HS-27A (cell line): ENCODE data around the gene LIMS1.

ENCODE experiments used
- DNase-seq: peaks from one replicate; pipeline ENCODE4 v3.0.0-alpha.2; 2012; ENCODE audit warnings: low read depth, missing footprints

LIMS1 gene

GRCh38 chr2:108615480-108616090 lies 81.3 kb downstream of the LIMS1 start:
- DNase-seq: no peak

- DNase-seq: no peak
These were observed 82.0 kb downstream of the LIMS1 start for GRCh38 chr2:108616318-108616717.

- DNase-seq: no peak
These were observed 82.5 kb downstream of the LIMS1 start for GRCh38 chr2:108616751-108617161.

GRCh38 chr2:108617617-108618016 lies 83.3 kb downstream of the LIMS1 start:
- DNase-seq: no peak

- DNase-seq: no peak
These were observed 85.8 kb downstream of the LIMS1 start for GRCh38 chr2:108619925-108620620.

GRCh38 chr2:108620656-108621055 lies 86.4 kb downstream of the LIMS1 start:
- DNase-seq: no peak

GRCh38 chr2:108621087-108621559 lies 86.9 kb downstream of the LIMS1 start:
- DNase-seq: no peak

- DNase-seq: no peak
These were observed 87.7 kb downstream of the LIMS1 start for GRCh38 chr2:108621687-108622681.

GRCh38 chr2:108623616-108624015 lies 89.3 kb downstream of the LIMS1 start:
- DNase-seq: no peak

- DNase-seq: no peak
These were observed 91.0 kb downstream of the LIMS1 start for GRCh38 chr2:108625186-108625827.

GRCh38 chr2:108625828-108626195 lies 91.5 kb downstream of the LIMS1 start:
- DNase-seq: no peak

- no peak for DNase-seq
These were observed 92.7 kb downstream of the LIMS1 start for GRCh38 chr2:108626995-108627394.

- DNase-seq: no peak
These were observed 93.8 kb downstream of the LIMS1 start for GRCh38 chr2:108627911-108628567.

- no peak for DNase-seq
These were observed 94.7 kb downstream of the LIMS1 start for GRCh38 chr2:108628936-108629335.

GRCh38 chr2:108629417-108629816 lies 95.1 kb downstream of the LIMS1 start:
- no peak for DNase-seq

GRCh38 chr2:108630567-108631405 lies 96.5 kb downstream of the LIMS1 start:
- DNase-seq: no peak

- no peak for DNase-seq
These were observed 98.3 kb downstream of the LIMS1 start for GRCh38 chr2:108632332-108633160.

- DNase-seq: no peak
These were observed 99.1 kb downstream of the LIMS1 start for GRCh38 chr2:108633409-108633808.

GRCh38 chr2:108634011-108634410 lies 99.7 kb downstream of the LIMS1 start:
- DNase-seq: no peak
